NCI-H460 (cell line): ENCODE results near the gene SPRED3. TPM values are rescaled to one million over a fixed set of nuclear protein-coding genes. Genes with fewer than 3 reads are reported as not detected.
A peak's percentile ranks its signal among the peaks of the same experiment; 100 is the strongest.
"Not testable (repeated sequence)": the region's sequence is repeated elsewhere in the genome, so short reads cannot be mapped to it uniquely, and the experiment has no call there.

ENCODE experiments used
- DNase-seq: peaks from one replicate; pipeline ENCODE4 v3.0.0-alpha.2; 2016; ENCODE audit warnings: low read depth; ENCODE audit errors: extremely low read depth
- total RNA-seq: library from RNA; depleted of rRNA; stranded (reverse); fragments of >200 nt; shearing (Covaris generic); gene quantifications from 2 replicates; pipeline ENCODE4 v1.2.3, GENCODE V29; 2014

Gene SPRED3
- total RNA-seq, 1 experiment from 2014 or later, result 0.97 TPM

GRCh38 chr19:38389101-38389925 is 816 bp downstream of the SPRED3 start:
- no peak for DNase-seq

- no peak for DNase-seq
Measured at GRCh38 chr19:38389957-38390924, 1.7 kb downstream of the SPRED3 start.

- no peak for DNase-seq
Measured at GRCh38 chr19:38391911-38392464, 3.5 kb downstream of the SPRED3 start.

GRCh38 chr19:38392707-38393308 is 4.3 kb downstream of the SPRED3 start:
- no peak for DNase-seq

- no peak for DNase-seq
Measured at GRCh38 chr19:38394488-38394887, 6.0 kb downstream of the SPRED3 start.

GRCh38 chr19:38395381-38396114 is 7.1 kb downstream of the SPRED3 start:
- DNase-seq, result no peak

GRCh38 chr19:38399081-38399480 is 10.6 kb downstream of the SPRED3 start:
- no peak for DNase-seq

- no peak for DNase-seq
Measured at GRCh38 chr19:38399537-38399936, 11.0 kb downstream of the SPRED3 start.

- DNase-seq, result no peak
Measured at GRCh38 chr19:38400361-38400760, 11.9 kb downstream of the SPRED3 start.

GRCh38 chr19:38401148-38401547 is 12.7 kb downstream of the SPRED3 start:
- DNase-seq, result no peak

GRCh38 chr19:38402623-38402966 is 14.1 kb downstream of the SPRED3 start:
- no peak for DNase-seq

- DNase-seq, result peak; percentile 91
Measured at GRCh38 chr19:38402967-38403674, 14.6 kb downstream of the SPRED3 start, which contains the start of gene FAM98C. FAM98C (plus strand) TSS chr19:38403093; CDS start chr19:38403154, 61 bp downstream.

- no peak for DNase-seq
Measured at GRCh38 chr19:38404858-38405257, 16.4 kb downstream of the SPRED3 start.

- no peak for DNase-seq
Measured at GRCh38 chr19:38405276-38405675, 16.8 kb downstream of the SPRED3 start.

- no peak for DNase-seq
Measured at GRCh38 chr19:38409631-38410133, 21.2 kb downstream of the SPRED3 start.

GRCh38 chr19:38410407-38410806 is 21.9 kb downstream of the SPRED3 start:
- not testable (repeated sequence) for DNase-seq

GRCh38 chr19:38411041-38411712 is 22.7 kb downstream of the SPRED3 start:
- no peak for DNase-seq

- DNase-seq, result not testable (repeated sequence)
Measured at GRCh38 chr19:38411898-38412297, 23.4 kb downstream of the SPRED3 start.

- DNase-seq, result no peak
Measured at GRCh38 chr19:38412491-38412890, 24.0 kb downstream of the SPRED3 start.
